Esophagus muscularis mucosa (tissue), 4 donors: ENCODE data around the gene RIN3.

Experiments
- CTCF ChIP-seq, 3 experiments: fragments of 200-600 bp in 2 of 3; fragments of 450-650 bp in 1 of 3; sonication (generic) in 2 of 3; IDR thresholded peaks; one replicate each; pipeline ENCODE4 v1.5.1; 2017 to 2019; ENCODE audit warnings: antibody characterized with exemption in 3 of 3, mild to moderate bottlenecking in 2 of 3, moderate library complexity in 1 of 3
- EP300 ChIP-seq: sonication (generic); formaldehyde crosslinking; IDR thresholded peaks from one replicate; pipeline ENCODE4 v1.6.1; 2017; ENCODE audit warnings: antibody characterized with exemption
- POLR2A ChIP-seq: fragments of 450-650 bp; IDR thresholded peaks from one replicate; pipeline ENCODE4 v1.6.1; 2017; ENCODE audit warnings: antibody characterized with exemption, moderate library complexity, mild to moderate bottlenecking, low read depth
- POLR2AphosphoS5 ChIP-seq, 2 donors: sonication (generic); formaldehyde crosslinking; IDR thresholded peaks; one replicate each; pipeline ENCODE4 v1.6.1; 2017; ENCODE audit warnings: antibody characterized with exemption in 2 of 2

- TF ChIP-seq CTCF (IDR thresholded peaks at IDR 0.05) = no peak
- TF ChIP-seq POLR2A = no peak
- no peak for TF ChIP-seq POLR2AphosphoS5 (IDR thresholded peaks at IDR 0.05)
- no peak for TF ChIP-seq EP300
Measured at GRCh38 chr14:92490239-92490959, 23.2 kb upstream of the RIN3 start.
